Mucosa of rectum (tissue), 2 donors: ENCODE results near the gene BRPF3.

ENCODE experiments used
- H3K27ac ChIP-seq, 2 donors: one replicate each; pipeline ENCODE4 v1.7.0; 2013; ENCODE audit warnings: inconsistent platforms in 2 of 2, low read depth in 2 of 2, low read length in 2 of 2
- H3K27me3 ChIP-seq, 2 donors: one replicate each; pipeline ENCODE4 v1.7.0; 2013; ENCODE audit warnings: low read length in 2 of 2; ENCODE audit not compliant: control insufficient read depth in 2 of 2, insufficient read depth in 2 of 2
- H3K36me3 ChIP-seq, 2 donors: one replicate each; pipeline ENCODE4 v1.7.0; 2013; ENCODE audit warnings: low read length in 2 of 2; ENCODE audit not compliant: control insufficient read depth in 2 of 2, insufficient read depth in 2 of 2
- H3K4me1 ChIP-seq, 2 donors: one replicate each; pipeline ENCODE4 v1.7.0; 2013; ENCODE audit warnings: low read length in 2 of 2, mild to moderate bottlenecking in 1 of 2; ENCODE audit not compliant: control insufficient read depth in 2 of 2, insufficient read depth in 2 of 2
- H3K4me3 ChIP-seq, 2 donors: one replicate each; pipeline ENCODE4 v1.7.0; 2013; ENCODE audit warnings: low read length in 2 of 2
- H3K9ac ChIP-seq, 2 donors: one replicate each; pipeline ENCODE4 v1.7.0; 2013; ENCODE audit warnings: low read length in 2 of 2, low read depth in 1 of 2, mild to moderate bottlenecking in 1 of 2
- H3K9me3 ChIP-seq, 2 donors: one replicate each; pipeline ENCODE4 v1.7.0; 2013; ENCODE audit warnings: low read length in 2 of 2; ENCODE audit not compliant: control insufficient read depth in 2 of 2
- donor health status: healthy.
- donor health status: Normal muscosa, but diverticular disease.

Gene BRPF3

DNA sequence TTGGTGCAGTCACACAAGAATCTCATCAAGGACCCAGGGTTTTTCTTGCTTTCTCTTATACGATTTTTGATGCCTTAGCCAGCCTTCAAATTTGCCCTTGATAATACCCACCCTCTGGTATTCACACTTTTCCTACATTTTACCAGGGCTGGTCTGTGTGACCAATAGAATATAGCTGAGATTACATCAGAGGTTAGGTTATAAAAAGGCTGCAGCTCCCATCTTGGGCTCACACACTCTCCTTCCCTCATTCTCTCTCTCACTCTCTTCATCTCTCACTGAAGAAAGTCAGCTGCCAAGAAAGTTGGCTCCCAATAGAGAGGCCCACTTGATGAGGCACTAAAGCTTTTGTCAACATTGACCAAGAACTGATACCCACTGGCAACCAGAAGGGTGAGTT, 69.2 kb downstream of the BRPF3 start:
- H3K4me1 ChIP-seq: no peaks in the 10 kb centered on the region
- no peak overlapping the region for H3K27ac ChIP-seq
- H3K9ac ChIP-seq: no peak overlapping the region
- peaks cover 2% of the 10 kb centered on the region in 2 donors for H3K27me3 ChIP-seq
- no peak overlapping the region for H3K4me3 ChIP-seq
- peaks cover 4 to 5% of the 10 kb centered on the region in 2 donors for H3K9me3 ChIP-seq
- H3K36me3 ChIP-seq: no peaks in the 10 kb centered on the region

DNA sequence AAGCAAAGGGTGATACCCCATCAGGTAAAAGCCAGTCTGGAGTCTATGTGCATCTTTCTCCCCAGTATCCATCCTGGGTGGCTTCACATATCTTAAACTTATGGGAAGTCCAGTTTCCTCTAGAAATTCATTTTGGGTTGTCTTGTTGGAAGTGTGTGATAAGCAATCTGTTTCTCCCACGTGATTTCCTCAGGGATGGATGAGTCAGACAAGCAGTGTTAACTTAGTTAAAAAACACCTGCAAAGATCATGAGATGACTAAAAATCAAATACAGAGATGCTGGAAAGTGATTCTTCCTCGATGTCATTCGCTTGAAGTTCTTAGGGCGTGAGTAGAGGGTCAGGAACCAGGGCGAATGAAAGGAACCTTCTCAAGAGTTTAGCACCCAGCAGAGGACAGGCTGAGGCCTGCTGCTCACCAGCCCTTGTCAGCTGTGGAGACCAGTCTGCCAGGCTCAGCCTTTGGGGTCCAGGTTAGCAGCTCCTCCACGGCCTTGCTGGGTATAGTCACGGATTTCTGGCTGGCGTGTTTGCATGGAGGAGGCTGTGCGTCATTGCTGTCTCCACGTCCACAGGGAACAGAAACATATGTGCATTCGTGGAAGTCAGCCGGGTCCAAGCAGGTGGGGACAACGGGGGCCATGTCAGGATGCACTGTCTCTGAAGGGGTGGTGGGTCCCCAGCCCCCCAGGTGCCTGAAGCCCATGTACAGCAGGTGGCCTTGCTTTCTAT, 70.5 kb downstream of the BRPF3 start:
- peaks cover 4 to 6% of the 10 kb centered on the region in 2 donors for H3K27me3 ChIP-seq
- no peak overlapping the region for H3K27ac ChIP-seq
- peaks cover 4 to 5% of the 10 kb centered on the region in 2 donors for H3K9me3 ChIP-seq
- H3K9ac ChIP-seq: no peak overlapping the region
- no peak overlapping the region for H3K4me3 ChIP-seq
- H3K4me1 ChIP-seq: no peaks in the 10 kb centered on the region
- H3K36me3 ChIP-seq: no peaks in the 10 kb centered on the region

DNA sequence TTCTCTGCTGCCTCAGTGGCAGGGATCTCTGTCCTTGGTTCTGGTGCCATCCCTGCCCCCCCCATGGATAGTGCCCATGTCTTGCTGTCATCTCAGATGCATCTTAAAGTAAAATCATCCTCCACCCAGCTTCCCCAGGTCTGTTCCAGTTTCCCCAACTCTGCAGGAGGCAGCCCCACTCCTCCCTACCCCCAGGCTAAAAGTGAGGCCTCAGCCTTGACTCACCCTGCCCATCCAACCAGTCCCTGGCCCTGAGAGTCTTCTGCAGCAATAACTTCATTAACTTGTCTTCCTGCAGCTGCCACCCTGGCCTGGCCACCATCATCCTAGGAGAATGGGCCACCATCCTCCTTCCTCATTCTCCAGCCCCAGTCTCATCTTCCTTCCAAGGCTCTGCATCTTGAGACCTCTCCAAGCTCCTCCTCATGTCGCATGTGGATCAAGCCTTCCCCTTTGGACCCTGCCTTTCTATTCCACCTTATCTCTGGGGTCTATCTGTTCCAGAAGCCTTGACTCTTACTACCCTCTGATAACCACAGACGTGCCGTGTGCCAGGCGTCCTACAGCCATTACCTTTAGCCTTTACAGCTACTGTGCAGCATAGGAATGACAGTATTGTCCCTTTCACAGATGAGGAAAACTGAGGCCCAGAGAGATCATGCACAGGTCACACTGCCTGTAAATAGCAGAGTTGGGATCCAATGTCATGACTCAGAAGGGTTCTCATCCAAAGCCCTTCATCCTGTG, 71.4 kb downstream of the BRPF3 start:
- no peaks in the 10 kb centered on the region for H3K36me3 ChIP-seq
- H3K9ac ChIP-seq: no peak overlapping the region
- peaks cover 4 to 5% of the 10 kb centered on the region in 2 donors for H3K9me3 ChIP-seq
- H3K27me3 ChIP-seq: peaks cover 4 to 6% of the 10 kb centered on the region in 2 donors
- H3K27ac ChIP-seq: no peak overlapping the region
- no peaks in the 10 kb centered on the region for H3K4me1 ChIP-seq
- H3K4me3 ChIP-seq: no peak overlapping the region

DNA sequence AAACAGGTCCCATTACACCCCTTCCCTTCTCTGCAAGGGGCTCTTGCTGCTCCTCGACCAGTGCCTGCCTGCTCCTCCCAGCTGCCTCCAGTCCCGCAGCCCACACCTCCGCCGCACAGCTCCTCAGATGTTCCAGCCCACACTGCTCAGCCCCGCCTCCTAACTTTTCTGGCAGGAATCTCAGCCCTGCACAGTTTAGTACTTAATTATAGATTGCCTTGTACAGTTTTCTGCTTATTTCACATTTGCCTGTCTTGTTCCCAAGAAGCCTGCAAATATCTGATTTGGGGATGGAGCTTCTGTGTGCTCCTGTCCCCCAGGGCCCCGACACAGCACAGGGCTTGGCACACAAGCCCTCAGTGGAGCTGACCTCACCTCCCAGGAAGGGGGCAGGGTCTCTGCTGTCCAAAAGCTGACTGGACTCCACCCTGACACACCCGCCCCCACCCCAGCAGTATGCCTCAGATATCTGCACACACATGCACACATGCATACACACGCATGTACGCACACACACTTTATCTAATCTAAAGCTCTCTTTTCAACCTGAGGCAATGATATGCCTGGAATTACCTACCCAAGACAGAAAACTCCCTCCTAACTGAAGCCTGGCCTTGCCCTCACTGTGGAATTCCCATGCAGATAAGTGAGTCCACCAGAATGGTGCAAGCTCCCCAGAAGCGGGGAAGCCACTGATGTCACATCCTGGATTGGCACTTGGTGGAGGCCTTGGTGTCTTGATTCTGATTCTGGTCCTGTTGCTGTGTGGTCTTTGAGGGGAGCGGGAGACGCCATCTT, 72.1 kb downstream of the BRPF3 start:
- Histone ChIP-seq H3K4me1 (no peaks in the 10 kb centered on the region), H3K36me3 (no peaks in the 10 kb centered on the region), H3K27ac (no peak overlapping the region), H3K4me3 (no peak overlapping the region), H3K27me3 (peaks cover 4 to 6% of the 10 kb centered on the region in 2 donors), H3K9ac (no peak overlapping the region), H3K9me3 (peaks cover 4 to 5% of the 10 kb centered on the region in 2 donors)

DNA sequence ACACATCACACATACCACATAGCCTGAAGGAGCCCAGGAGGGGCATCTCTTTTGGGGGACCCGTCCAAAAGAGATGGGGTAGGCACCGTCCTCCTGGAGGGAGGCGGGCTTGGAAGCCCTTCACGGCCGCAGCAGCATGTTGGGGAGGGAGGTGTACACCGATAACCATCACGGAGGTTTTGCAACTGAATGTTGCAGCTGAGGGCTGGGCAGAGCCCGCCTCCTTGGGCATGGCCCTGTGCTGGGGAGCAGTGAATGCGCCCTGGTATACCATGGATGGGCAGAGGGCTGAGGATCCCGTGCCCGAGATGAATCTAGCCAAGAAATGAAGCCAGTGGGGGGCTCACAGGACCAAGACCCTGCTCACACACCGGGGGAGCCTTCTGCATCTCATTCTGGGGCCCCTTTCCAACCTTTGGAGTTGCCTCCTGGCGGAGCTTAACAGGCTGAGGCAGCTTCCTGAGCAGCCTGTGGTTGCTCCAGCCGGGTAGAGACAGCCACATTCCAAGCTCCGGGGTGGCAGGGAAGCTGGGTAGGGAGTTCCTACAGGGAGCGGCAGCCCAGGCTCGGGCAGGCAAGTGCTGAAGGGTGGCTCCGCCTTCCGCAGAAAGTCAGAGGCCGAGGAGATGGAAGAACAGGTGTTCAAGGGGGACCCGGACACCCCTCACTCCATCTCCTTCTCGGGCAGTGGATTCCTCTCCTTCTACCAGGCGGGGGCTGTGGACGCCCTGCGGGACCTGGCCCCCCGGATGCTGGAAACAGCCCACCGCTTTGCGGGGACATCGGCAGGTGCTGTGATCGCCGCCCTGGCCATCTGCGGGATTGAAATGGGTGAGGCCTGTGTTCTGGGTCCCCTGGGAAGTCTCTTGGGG, 73.5 kb downstream of the BRPF3 start, which contains the start of gene PNPLA1:
Gene PNPLA1, plus strand, starts transcription at position 227 of the 872 bp plus-strand sequence. Its CDS starts 400 bp downstream, at position 627.
- no peak within 1 kb of the TSS for H3K9ac ChIP-seq
- no peak within 1 kb of the TSS for H3K4me3 ChIP-seq
- peaks cover 4 to 6% of the 10 kb centered on the region in 2 donors for H3K27me3 ChIP-seq
- H3K36me3 ChIP-seq: no peaks in the 10 kb centered on the region
- H3K9me3 ChIP-seq: peaks cover 4 to 5% of the 10 kb centered on the region in 2 donors
- no peak within 1 kb of the TSS for H3K27ac ChIP-seq
- H3K4me1 ChIP-seq: no peaks in the 10 kb centered on the region

DNA sequence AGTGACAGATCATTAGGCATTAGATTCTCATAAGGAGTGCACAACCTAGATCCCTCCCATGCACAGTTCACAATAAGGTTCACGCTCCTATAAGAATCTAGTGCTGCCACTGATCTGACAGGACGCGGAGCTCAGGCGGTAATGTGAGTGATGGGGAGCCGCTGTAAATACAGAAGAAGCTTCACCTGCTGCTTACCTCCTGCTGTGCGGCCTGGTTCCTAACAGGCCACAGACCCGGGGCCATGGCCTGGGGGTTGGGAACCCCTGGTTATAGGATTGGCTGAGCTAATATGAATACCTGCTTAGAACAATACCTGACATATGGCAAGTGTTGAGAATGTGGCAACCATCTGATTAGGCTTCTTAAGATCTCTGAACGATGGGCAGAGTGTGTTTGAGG, 75.7 kb downstream of the BRPF3 start:
- no peaks in the 10 kb centered on the region for H3K4me1 ChIP-seq
- no peak overlapping the region for H3K27ac ChIP-seq
- H3K9me3 ChIP-seq: no peaks in the 10 kb centered on the region
- no peak overlapping the region for H3K9ac ChIP-seq
- H3K36me3 ChIP-seq: no peaks in the 10 kb centered on the region
- H3K27me3 ChIP-seq: peaks cover 4 to 6% of the 10 kb centered on the region in 2 donors
- no peak overlapping the region for H3K4me3 ChIP-seq

DNA sequence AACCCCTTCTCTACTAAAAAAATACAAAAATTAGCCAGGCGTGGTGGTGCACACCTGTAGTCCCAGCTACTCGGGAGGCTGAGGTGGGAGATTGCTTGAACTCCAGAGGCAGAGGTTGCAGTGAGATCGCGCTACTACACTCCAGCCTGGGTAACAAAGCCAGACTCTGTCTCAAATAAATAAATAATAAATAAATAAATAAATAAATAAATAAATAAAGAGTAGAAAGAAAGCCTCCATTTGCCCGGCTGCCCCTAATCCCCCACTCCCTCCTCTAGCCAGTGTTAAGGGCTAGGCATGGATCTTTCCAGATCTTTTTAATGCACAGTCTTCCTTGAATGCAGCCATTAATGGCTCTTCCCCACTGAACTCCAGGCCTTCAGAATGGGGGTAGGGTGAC, 76.5 kb downstream of the BRPF3 start:
- H3K4me1 ChIP-seq: no peaks in the 10 kb centered on the region
- H3K9ac ChIP-seq: no peak overlapping the region
- H3K9me3 ChIP-seq: no peaks in the 10 kb centered on the region
- H3K36me3 ChIP-seq: no peaks in the 10 kb centered on the region
- H3K27me3 ChIP-seq: peaks cover 4 to 6% of the 10 kb centered on the region in 2 donors
- no peak overlapping the region for H3K27ac ChIP-seq
- no peak overlapping the region for H3K4me3 ChIP-seq

DNA sequence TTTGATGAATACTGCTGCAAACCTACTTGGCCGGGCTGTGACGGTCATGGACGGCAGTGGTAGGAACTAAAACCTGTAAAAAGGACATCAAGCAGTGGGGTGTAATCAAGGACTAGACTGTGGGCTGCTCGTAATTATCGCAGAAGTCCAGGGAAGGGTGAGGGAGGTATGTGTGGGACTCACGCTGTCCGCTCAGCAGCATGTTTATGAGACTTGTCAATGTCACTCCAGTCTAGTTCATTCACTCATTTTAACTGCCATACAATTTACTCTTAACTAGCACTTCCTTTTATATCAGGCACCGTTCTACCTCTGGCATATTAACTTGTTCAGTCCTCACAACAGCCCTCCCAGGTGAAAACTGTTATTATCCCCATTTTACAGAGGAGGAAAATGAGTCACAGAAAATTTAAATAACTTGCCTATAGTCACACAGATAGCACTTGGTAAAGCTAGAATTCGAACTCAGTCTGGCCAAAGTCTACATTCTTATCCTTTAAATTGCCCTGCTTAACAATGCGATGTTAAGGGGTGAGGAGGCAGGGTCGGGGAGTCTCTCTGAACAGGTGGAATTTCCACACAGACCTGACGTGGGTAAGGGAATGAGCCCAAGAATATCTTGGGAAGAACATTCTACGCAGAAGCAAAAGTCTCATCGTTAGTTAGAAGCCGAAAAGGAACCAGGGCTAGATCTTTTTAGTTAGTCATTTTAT, 77.4 kb downstream of the BRPF3 start:
- Histone ChIP-seq H3K36me3 (no peaks in the 10 kb centered on the region), H3K9ac (no peak overlapping the region), H3K27me3 (peaks cover 4 to 6% of the 10 kb centered on the region in 2 donors), H3K4me3 (no peak overlapping the region), H3K27ac (no peak overlapping the region), H3K9me3 (no peaks in the 10 kb centered on the region), H3K4me1 (no peaks in the 10 kb centered on the region)
